ENCODE measurements around the gene OTUD7B.

DNA sequence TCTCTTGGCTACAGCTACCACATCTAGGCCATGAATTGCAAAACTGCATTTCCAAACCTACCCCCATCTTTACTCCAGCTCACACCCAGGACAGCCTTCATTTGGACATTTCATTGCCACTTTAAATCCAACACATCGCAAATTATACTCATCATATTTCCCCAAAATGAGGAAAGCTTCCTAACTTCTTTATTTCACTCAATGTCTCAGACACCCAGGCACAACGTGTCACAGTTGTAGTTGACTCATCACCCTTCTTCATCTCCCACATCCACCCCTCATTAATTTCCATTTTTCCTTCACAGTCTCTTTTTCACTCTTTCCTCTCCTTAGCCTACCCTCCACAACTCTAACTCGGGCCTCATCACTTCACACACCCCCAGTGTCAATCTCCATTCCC is 6.7 kb downstream of the OTUD7B start:
- no peak for TF ChIP-seq POLR2A (IDR thresholded peaks at IDR 0.05; ENCODE audit: low read depth, low read length)
- no peak for TF ChIP-seq POLR2AphosphoS5 (IDR thresholded peaks at IDR 0.05; ENCODE audit: low read depth, low read length)
- no peak for TF ChIP-seq PAX5 (IDR thresholded peaks at IDR 0.05; ENCODE audit: insufficient read depth, low read length, severe bottlenecking)
- no peak for TF ChIP-seq TAF1 (IDR thresholded peaks at IDR 0.05; ENCODE audit: low read depth, low read length)
- no peak for TF ChIP-seq POU2F2 (IDR thresholded peaks at IDR 0.05; ENCODE audit: low read depth, low read length)
